ENCODE results near the gene TM2D3.

The TM2D3 gene

DNA sequence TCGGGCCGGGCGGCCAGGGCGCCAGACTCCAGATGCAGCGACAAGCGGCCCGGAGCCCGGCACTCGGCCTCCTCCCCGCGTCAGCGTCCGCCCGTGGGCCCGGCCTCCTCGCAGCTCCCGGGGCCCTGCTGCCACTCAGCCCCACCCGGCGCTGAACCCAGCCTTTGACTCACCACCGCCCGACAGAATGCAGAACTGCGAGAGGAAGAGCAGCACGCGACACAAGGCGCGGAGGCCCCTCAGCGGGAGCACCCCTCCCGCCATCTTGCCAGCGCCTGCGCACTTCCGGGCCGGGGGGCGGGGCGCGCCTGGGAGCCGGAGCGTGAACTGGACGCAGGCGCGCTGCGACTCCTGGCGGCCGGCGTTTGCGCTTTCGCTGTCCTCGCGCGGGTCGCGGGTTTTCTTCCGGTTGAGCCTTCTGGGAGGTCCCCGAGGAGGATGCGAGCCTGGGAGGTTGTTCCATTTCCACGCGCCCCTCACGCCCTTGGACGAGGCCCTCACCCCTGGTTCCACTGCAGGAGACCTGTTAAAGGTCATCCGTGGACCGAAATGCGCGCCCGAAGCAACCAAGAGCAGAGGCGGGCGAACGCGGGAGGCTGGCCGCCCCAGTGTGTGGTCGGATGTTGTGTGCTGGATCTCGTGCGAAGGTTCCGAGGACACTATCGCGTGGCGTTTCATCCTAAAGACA, at the start of gene TM2D3:
Gene TM2D3, minus strand, starts transcription at position 284 of the 688 bp plus-strand sequence. Its CDS starts 20 bp downstream, at position 264.
- DNase-seq (ENCODE audit: low spot score): peak; percentile 94

DNA sequence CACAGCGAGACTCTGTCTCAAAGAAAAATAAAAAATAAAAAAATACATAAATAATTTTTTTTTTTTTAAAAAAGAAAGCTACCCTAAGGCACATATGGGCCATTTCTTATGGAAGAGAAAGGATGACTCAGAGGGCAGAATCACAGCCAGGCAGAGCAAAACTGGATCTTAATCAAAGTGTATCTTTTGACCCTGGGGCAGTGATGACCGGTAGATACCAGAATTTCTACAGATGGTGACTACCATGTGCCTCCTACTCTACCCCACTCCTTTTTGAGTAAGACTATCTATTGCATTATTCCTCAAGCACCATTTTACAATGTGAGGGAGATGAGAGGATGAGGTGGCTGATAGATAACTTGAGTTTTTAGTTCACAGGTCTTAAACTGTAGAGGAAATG, 46.1 kb upstream of the TM2D3 start:
- DNase-seq (ENCODE audit: low spot score): no peak

DNA sequence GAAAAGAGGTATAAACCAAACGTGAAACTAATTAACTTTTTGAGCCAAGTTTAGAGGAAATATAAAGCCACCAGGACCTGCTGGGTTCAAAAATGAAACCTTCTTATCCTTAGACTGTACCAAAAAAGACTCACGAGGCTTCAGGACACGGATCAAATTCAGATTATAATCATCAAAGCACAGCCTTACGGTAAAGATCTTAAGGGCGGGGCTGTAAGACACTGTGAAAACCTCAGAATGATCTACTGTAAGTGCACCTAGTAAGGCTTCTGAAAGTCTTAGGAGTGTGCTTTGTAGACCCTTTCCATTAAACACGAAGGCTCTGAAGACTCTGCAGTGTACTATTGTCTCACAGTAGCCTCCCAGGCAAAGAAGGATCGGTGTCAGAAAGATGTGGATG, 45.3 kb upstream of the TM2D3 start:
- no peak for DNase-seq (ENCODE audit: low spot score)

GRCh38 chr15:101696829-101697228, 44.6 kb upstream of the TM2D3 start:
- no peak for DNase-seq (ENCODE audit: low spot score)

- DNase-seq (ENCODE audit: low spot score): no peak
Observed at GRCh38 chr15:101694261-101694660, 42.1 kb upstream of the TM2D3 start.

DNA sequence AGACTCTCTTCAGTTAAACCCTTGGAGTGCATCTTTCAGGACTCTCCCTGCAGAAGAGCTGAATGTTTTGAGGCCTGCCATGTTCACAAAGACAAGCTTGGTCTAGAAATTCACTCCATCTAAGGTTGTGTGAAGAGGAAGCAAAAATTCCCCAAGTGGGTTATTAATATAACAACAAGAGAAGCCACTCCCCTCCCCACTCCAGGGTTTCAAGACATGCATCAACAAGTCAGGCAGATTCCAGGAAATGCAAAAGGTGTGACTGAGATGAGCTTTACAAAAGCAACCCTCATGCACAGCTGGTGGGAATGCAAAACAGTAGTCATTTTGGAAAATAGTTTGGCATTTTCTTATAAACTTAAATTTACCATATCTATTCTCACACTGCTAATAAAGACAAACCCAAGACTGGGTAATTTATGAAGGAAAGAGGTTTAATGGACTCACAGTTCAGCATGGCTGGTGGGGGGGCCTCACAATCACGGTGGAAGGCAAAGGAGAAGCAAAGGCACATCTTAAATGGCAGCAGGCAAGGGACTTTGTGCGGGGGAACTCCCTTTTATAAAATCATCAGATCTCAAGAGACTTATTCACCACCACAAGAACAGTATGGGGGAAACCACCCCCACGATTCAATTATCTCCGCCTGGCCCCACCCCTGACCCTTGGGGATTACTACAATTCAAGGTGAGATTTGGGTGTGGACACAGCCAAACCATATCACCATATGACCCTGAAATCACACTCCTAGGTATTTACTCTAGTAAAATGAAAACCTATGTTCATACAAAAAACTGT, 40.8 kb upstream of the TM2D3 start:
- no peak for DNase-seq (ENCODE audit: low spot score)

DNA sequence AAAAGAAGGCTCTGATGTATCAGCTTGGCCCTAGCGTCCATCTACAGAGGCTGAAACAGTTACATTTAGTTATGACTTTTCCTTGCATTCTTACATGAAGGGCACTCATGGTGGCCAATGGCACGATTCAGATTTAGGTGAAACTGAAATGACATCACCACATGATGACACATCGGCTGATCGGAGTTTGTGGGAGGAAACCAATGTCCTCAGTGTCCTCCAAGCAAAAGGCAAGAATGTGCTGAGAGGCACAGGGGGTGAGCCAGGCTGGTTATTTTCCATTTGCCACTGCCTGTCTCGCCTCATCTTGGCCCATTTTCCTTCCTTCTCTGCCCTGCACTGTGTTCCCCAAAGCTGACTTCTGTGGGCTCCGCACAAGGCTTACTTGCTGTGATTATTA, 37.7 kb upstream of the TM2D3 start:
- DNase-seq (ENCODE audit: low spot score): no peak

- DNase-seq (ENCODE audit: low spot score): no peak
Observed at GRCh38 chr15:101686718-101687117, 34.5 kb upstream of the TM2D3 start.

- DNase-seq (ENCODE audit: low spot score): no peak
Observed at GRCh38 chr15:101684877-101685276, 32.7 kb upstream of the TM2D3 start.

- DNase-seq (ENCODE audit: low spot score): no peak
Observed at GRCh38 chr15:101684384-101684783, 32.2 kb upstream of the TM2D3 start.

DNA sequence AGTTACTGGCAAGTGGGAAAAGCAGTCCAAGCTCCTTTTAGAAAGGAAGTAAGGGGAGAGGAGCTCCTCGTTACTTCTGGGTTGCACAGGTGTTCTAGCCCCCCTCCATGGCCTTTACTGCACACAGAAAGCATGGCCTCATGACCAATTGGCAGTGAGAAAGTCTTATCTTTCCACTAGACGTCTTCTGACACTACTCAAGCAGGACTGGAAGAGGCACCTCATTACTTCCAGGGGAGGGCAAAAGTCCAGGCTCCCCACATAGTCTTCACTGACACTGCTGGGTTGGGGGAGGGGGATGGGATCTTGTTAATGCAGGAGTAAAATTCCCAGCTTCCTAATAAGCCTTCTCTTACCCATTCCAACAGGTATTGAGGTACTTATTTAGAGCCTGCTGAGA, 27.6 kb upstream of the TM2D3 start:
- no peak for DNase-seq (ENCODE audit: low spot score)

- DNase-seq (ENCODE audit: low spot score): no peak
Observed at GRCh38 chr15:101676921-101677329, 24.7 kb upstream of the TM2D3 start.

GRCh38 chr15:101675796-101676582, 23.8 kb upstream of the TM2D3 start:
- DNase-seq (ENCODE audit: low spot score): no peak

GRCh38 chr15:101675015-101675414, 22.8 kb upstream of the TM2D3 start:
- no peak for DNase-seq (ENCODE audit: low spot score)

GRCh38 chr15:101672298-101672697, 20.1 kb upstream of the TM2D3 start:
- no peak for DNase-seq (ENCODE audit: low spot score)

GRCh38 chr15:101669744-101670143, 17.6 kb upstream of the TM2D3 start:
- no peak for DNase-seq (ENCODE audit: low spot score)

GRCh38 chr15:101667881-101668280, 15.7 kb upstream of the TM2D3 start:
- no peak for DNase-seq (ENCODE audit: low spot score)

DNA sequence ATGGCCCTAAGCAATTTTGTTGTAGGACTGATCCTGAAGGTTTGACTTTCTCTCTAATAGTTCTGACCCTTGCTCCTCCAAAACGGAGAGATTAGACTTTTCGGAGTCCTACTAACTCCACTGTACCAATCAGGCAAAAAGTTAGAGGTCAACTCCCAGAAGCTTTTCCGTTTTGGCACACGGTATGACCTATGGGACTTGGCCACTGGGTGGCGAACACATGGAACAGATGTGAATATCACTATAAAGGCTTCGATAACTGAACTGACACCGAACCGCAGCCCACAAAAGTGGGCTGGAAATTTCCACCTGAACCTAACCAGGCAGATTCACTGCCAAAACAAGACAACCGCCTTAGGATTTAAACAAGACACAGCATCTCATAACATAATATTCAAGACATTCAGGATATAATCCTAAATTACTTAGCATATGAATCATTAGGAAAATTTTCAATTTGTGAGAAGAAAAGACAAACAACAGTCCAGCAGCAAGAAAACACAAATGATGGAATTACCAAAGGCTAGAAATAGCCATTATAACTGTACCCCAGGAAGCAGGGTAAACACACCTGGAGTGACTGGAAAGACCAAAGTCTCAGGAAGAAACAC, 12.2 kb upstream of the TM2D3 start:
- no peak for DNase-seq (ENCODE audit: low spot score)

DNA sequence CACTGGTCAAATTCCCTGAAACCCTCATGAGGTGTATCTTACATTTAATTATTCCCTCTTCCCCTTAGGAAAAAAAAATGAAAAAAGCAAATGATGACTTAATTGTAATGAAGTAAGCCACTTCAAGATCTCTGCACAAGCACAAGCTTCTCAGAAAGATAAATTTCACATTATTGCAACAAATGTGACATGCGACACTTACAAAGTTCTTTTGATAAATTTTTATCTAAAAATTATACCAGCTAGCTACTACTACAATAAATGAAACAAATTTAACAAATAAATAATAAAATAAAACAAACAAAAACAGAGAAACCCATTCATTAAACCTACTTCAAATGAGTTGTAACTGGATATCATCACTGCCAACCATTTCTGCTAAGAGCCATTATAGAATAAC, 10.0 kb upstream of the TM2D3 start:
- no peak for DNase-seq (ENCODE audit: low spot score)

- DNase-seq (ENCODE audit: low spot score): no peak
Observed at GRCh38 chr15:101660005-101660404, 7.8 kb upstream of the TM2D3 start.

DNA sequence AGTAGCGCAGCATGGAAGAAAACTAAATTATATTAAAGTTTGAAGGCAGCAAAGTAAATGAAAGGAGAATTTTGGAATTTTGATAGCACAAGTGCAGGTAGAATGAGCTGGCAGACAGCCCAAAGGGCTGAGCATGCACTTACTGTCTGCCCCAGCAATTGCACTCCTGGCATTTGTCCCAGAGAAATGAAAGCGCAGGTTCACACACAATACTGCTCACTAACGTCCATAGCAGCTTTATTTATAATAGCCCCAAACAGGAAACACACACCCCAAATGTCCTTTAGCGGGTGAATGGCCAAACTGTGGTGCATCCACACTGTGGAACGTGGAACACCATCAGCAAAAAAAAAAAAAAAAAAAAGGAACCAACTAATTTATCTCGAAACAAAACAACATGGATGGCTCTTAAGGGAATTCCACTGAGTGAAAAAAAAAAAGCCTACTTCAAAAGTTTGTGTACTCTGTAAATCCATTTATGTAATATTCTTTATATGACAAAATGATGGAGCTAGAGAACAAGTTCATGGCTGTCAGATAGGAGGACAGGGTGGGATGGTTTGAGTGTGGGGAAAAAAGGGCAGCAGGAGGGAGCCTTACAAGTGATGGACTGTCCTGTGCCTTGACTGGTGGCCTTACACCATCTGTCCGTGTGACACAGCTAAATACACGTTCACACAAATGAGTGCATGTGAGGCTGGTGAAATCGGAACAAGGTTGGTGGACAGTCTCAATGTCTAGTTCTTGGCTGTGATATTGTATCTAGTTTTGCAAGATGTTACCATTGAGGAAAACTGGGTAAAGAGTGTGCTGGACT, 6.0 kb upstream of the TM2D3 start:
- DNase-seq (ENCODE audit: low spot score): no peak

DNA sequence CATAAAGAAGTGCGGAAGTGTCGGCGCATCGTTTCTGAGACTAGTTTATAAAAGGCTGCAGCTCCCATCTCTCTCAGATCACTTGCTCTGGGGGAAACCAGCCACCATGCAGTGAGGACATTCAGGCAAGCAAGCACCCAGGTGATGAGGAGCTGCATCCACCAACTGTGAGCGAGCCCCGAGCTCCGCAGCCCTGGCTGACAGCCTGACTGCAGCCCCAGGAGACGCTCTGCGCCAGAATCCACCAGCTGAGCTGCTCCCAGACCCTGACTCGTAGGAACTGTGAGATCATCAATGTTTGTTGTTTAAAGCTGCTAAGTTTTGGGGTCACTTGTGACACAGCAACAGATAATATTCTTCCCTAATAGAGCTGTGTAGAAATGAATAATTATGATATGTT, 5.0 kb upstream of the TM2D3 start:
- no peak for DNase-seq (ENCODE audit: low spot score)
